Tibial nerve (tissue), 4 donors: ENCODE measurements around the gene CPSF7. TPM values are rescaled to one million over a fixed set of nuclear protein-coding genes. Genes with fewer than 3 reads are reported as not detected.
A peak's percentile ranks its signal among the peaks of the same experiment; 100 is the strongest.
"Not testable (repeated sequence)": the region's sequence is repeated elsewhere in the genome, so short reads cannot be mapped to it uniquely, and the experiment has no call there.

Experiments used
- DNase-seq, 2 donors: peaks; one replicate each; pipeline ENCODE4 v3.0.0-alpha.2; 2019; ENCODE audit warnings: low spot score in 2 of 2
- H3K27ac ChIP-seq, 4 donors: fragments of 200-600 bp; sonication (generic) in 3 of 4; one replicate each; pipeline ENCODE4 v1.5.1; 2017 to 2019; ENCODE audit warnings: mild to moderate bottlenecking in 1 of 4
- H3K27me3 ChIP-seq, 2 donors: fragments of 200-600 bp; sonication (generic) in 1 of 2; one replicate each; pipeline versions ENCODE4 v1.5.1 to v1.6.0; 2017 to 2019
- H3K36me3 ChIP-seq, 3 donors: fragments of 200-600 bp; sonication (generic); one replicate each; pipeline ENCODE4 v1.5.1; 2018 to 2019
- H3K4me1 ChIP-seq, 4 donors: fragments of 200-600 bp; sonication (generic) in 3 of 4; one replicate each; pipeline ENCODE4 v1.5.1; 2017 to 2019
- H3K4me3 ChIP-seq, 4 donors: fragments of 200-600 bp; sonication (generic) in 3 of 4; one replicate each; pipeline ENCODE4 v1.5.1; 2017 to 2019; ENCODE audit warnings: mild to moderate bottlenecking in 1 of 4, moderate library complexity in 1 of 4
- H3K9me3 ChIP-seq, 4 donors: fragments of 200-600 bp; sonication (generic) in 3 of 4; one replicate each; pipeline ENCODE4 v1.5.1; 2017 to 2019
- CTCF ChIP-seq, 5 experiments: fragments of 200-600 bp in 3 of 5; fragments of 450-650 bp in 2 of 5; sonication (generic) in 3 of 5; IDR thresholded peaks; one replicate each; pipeline ENCODE4 v1.5.1; 2016 to 2019; ENCODE audit warnings: antibody characterized with exemption in 5 of 5, mild to moderate bottlenecking in 3 of 5, moderate library complexity in 2 of 5
- EP300 ChIP-seq, 2 donors: sonication (generic); formaldehyde crosslinking; IDR thresholded peaks; one replicate each; pipeline ENCODE4 v1.6.1; 2017; ENCODE audit warnings: antibody characterized with exemption in 2 of 2, mild to moderate bottlenecking in 1 of 2
- POLR2A ChIP-seq, 2 donors: fragments of 450-650 bp; IDR thresholded peaks; one replicate each; pipeline ENCODE4 v1.6.1; 2017; ENCODE audit warnings: antibody characterized with exemption in 2 of 2, mild to moderate bottlenecking in 2 of 2, moderate library complexity in 2 of 2
- WGBS, 2 donors: methylation state at CpG; one replicate each; pipeline ENCODE4 v1.1.5; 2018; 5-methylcytosine and 5-hydroxymethylcytosine counted together
- total RNA-seq, 4 donors: library from RNA; depleted of rRNA; stranded (reverse); fragments of >200 nt; gene quantifications; one replicate each; pipeline ENCODE4 v1.1.0, GENCODE V29; 2016

Gene CPSF7
- total RNA-seq, 4 donors from 2014 or later = 38.1 to 48.6 (median 44.7) TPM

GRCh38 chr11:61392981-61393595 lies 36.7 kb downstream of the CPSF7 start:
- Histone ChIP-seq H3K4me1 (peaks cover 0 to 14% (median 8%) of the 10 kb centered on the region in 4 donors), H3K27me3 (no peaks in the 10 kb centered on the region), H3K36me3 (peaks cover 0 to 36% (median 0%) of the 10 kb centered on the region in 3 donors), H3K4me3 (peak overlapping the region; percentile 64 to 83 (median 72)), H3K9me3 (no peaks in the 10 kb centered on the region), H3K27ac (peak overlapping the region in 3 of 4 donors; percentile 75 to 86 (median 79))
- 2 to 4% methylated on average over 13 to 15 of the region's 15 CpGs for WGBS, 2 donors
- no peak for DNase-seq
- TF ChIP-seq EP300 (IDR thresholded peaks at IDR 0.05) (no peak), CTCF (IDR thresholded peaks at IDR 0.05) (no peak), POLR2A (IDR thresholded peaks at IDR 0.05) (no peak)

DNA sequence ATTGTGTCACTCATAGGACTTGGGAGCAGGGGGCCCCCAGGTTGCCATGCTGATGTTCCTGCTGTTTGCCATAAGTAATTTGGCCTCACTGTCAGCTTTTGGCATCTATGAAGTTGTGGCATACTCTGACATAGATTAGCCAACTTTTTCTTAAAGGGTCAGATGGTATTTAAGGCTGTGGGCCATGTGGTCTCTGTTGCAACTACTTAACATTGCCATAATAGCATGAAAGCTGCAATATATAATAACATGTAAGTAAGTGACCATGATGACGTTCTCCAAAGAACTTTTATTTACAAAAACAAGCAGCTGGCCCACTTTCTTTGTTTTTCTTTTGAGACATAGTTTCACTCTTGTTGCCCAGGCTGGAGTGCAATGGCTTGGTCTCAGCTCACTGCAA lies 39.6 kb downstream of the CPSF7 start:
- WGBS, 2 donors = 73 to 75% methylated on average over 1 of the region's 1 CpG
- Histone ChIP-seq H3K27ac (no peak overlapping the region), H3K4me1 (peaks cover 0 to 21% (median 9%) of the 10 kb centered on the region in 4 donors), H3K4me3 (no peak overlapping the region), H3K9me3 (no peaks in the 10 kb centered on the region), H3K36me3 (peaks cover 0 to 7% (median 0%) of the 10 kb centered on the region in 3 donors), H3K27me3 (no peaks in the 10 kb centered on the region)
- TF ChIP-seq EP300 (IDR thresholded peaks at IDR 0.05) (no peak), POLR2A (IDR thresholded peaks at IDR 0.05) (no peak), CTCF (IDR thresholded peaks at IDR 0.05) (no peak)
- DNase-seq = no peak

- no peaks in the 10 kb centered on the region for H3K36me3 ChIP-seq
- H3K27me3 ChIP-seq = no peaks in the 10 kb centered on the region
- H3K4me1 ChIP-seq = peaks cover 0 to 11% (median 2%) of the 10 kb centered on the region in 4 donors
- WGBS, 2 donors = 81 to 86% methylated on average over 15 of the region's 15 CpGs
- no peak overlapping the region for H3K4me3 ChIP-seq
- DNase-seq = no peak
- H3K9me3 ChIP-seq = no peaks in the 10 kb centered on the region
- TF ChIP-seq CTCF (IDR thresholded peaks at IDR 0.05) = no peak
- no peak for TF ChIP-seq EP300 (IDR thresholded peaks at IDR 0.05)
- no peak for TF ChIP-seq POLR2A (IDR thresholded peaks at IDR 0.05)
- no peak overlapping the region for H3K27ac ChIP-seq
These were observed 45.2 kb downstream of the CPSF7 start for GRCh38 chr11:61384271-61385242.

- not testable (repeated sequence) for H3K27me3 ChIP-seq, DNase-seq, H3K9me3 ChIP-seq, H3K27ac ChIP-seq, H3K4me3 ChIP-seq, H3K36me3 ChIP-seq
- 93 to 99% methylated on average over 5 of the region's 5 CpGs for WGBS, 2 donors
- peaks cover 0 to 18% (median 2%) of the 10 kb centered on the region in 4 donors for H3K4me1 ChIP-seq
These were observed 45.9 kb downstream of the CPSF7 start for GRCh38 chr11:61383859-61384258.

- TF ChIP-seq CTCF (IDR thresholded peaks at IDR 0.05) = no peak
- no peak for TF ChIP-seq POLR2A (IDR thresholded peaks at IDR 0.05)
- TF ChIP-seq EP300 (IDR thresholded peaks at IDR 0.05) = no peak
- no peaks in the 10 kb centered on the region for H3K27me3 ChIP-seq
- WGBS, 2 donors = 96 to 97% methylated on average over 9 of the region's 9 CpGs
- no peak for DNase-seq
- H3K4me3 ChIP-seq = no peak overlapping the region
- no peaks in the 10 kb centered on the region for H3K9me3 ChIP-seq
- peaks cover 0 to 22% (median 2%) of the 10 kb centered on the region in 4 donors for H3K4me1 ChIP-seq
- H3K36me3 ChIP-seq = peaks cover 0 to 15% (median 0%) of the 10 kb centered on the region in 3 donors
- H3K27ac ChIP-seq = no peak overlapping the region
These were observed 48.9 kb downstream of the CPSF7 start for GRCh38 chr11:61380884-61381283.
